Brain microvascular endothelial cell (primary cell): Measurements from ENCODE around the gene BLACAT1.
"Not testable (repeated sequence)": the region's sequence is repeated elsewhere in the genome, so short reads cannot be mapped to it uniquely, and the experiment has no call there.

Experiments used
- DNase-seq: peaks from one replicate; pipeline ENCODE4 v3.0.0-alpha.2; 2020
- H3K27ac ChIP-seq: fragments of 250-450 bp; sonication (Bioruptor Pico); 2 replicates; pipeline ENCODE4 v1.5.1; 2020; ENCODE audit warnings: mild to moderate bottlenecking, moderate library complexity
- H3K27me3 ChIP-seq: fragments of 250-450 bp; sonication (Bioruptor Pico); replicated peaks from 2 replicates; pipeline ENCODE4 v1.5.1; 2020; ENCODE audit warnings: mild to moderate bottlenecking
- H3K36me3 ChIP-seq: fragments of 250-450 bp; sonication (Bioruptor Pico); replicated peaks from 2 replicates; pipeline ENCODE4 v1.5.1; 2020; ENCODE audit warnings: mild to moderate bottlenecking
- H3K4me3 ChIP-seq: 2 replicates; pipeline ENCODE4 v1.5.1; 2011; ENCODE audit warnings: low read depth, mild to moderate bottlenecking, control low read depth, low read length, moderate library complexity
- in situ Hi-C: cut with HindIII; loops from 2 replicates; pipeline ENCODE4 v1.10.0; 2017; ENCODE audit warnings: low sequenced_read_pairs, low pct_ligation_motif_present
- TF ChIP-seq, protein P1 (sequence below): IDR thresholded peaks from 2 replicates; pipeline ENCODE4 v1.5.1; 2011; ENCODE audit warnings: low read depth, mild to moderate bottlenecking, moderate library complexity, low read length, control low read depth, inconsistent platforms; ENCODE audit errors: missing control alignments

The BLACAT1 gene

GRCh38 chr1:205438213-205439158 lies 17.4 kb downstream of the BLACAT1 start:
- H3K4me3 ChIP-seq = no peak overlapping the region
- H3K27ac ChIP-seq = no peak overlapping the region
- TF ChIP-seq, protein P1, sequence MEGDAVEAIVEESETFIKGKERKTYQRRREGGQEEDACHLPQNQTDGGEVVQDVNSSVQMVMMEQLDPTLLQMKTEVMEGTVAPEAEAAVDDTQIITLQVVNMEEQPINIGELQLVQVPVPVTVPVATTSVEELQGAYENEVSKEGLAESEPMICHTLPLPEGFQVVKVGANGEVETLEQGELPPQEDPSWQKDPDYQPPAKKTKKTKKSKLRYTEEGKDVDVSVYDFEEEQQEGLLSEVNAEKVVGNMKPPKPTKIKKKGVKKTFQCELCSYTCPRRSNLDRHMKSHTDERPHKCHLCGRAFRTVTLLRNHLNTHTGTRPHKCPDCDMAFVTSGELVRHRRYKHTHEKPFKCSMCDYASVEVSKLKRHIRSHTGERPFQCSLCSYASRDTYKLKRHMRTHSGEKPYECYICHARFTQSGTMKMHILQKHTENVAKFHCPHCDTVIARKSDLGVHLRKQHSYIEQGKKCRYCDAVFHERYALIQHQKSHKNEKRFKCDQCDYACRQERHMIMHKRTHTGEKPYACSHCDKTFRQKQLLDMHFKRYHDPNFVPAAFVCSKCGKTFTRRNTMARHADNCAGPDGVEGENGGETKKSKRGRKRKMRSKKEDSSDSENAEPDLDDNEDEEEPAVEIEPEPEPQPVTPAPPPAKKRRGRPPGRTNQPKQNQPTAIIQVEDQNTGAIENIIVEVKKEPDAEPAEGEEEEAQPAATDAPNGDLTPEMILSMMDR = peak; percentile 80
- H3K27me3 ChIP-seq = peaks cover 27% of the 10 kb centered on the region
- in situ Hi-C loops = no loop called here
- DNase-seq = peak; percentile 72
- no peaks in the 10 kb centered on the region for H3K36me3 ChIP-seq

DNA sequence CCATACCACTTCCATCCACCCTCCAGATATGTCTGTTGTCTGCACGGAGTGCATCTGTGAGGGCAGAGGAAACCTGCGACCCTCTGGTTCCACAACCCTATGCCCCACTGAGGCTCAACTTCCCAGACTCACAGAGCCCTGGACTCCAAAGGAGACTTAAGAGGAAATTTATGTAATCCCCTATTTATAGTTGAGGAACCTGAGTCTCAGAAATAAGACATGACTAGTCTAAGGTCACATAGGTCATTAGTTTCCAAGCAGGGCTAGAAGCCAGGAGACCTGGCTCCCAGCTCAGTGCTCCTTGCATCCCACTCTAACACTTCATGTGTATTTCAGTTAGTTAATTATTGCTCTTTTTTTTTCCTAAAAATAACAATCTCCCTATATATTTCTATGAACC lies 18.3 kb downstream of the BLACAT1 start:
- Histone ChIP-seq H3K4me3 (no peak overlapping the region), H3K27ac (no peak overlapping the region), H3K36me3 (no peaks in the 10 kb centered on the region), H3K27me3 (peaks cover 28% of the 10 kb centered on the region)
- TF ChIP-seq, protein P1 = no peak
- no peak for DNase-seq
- in situ Hi-C loops = no loop called here

DNA sequence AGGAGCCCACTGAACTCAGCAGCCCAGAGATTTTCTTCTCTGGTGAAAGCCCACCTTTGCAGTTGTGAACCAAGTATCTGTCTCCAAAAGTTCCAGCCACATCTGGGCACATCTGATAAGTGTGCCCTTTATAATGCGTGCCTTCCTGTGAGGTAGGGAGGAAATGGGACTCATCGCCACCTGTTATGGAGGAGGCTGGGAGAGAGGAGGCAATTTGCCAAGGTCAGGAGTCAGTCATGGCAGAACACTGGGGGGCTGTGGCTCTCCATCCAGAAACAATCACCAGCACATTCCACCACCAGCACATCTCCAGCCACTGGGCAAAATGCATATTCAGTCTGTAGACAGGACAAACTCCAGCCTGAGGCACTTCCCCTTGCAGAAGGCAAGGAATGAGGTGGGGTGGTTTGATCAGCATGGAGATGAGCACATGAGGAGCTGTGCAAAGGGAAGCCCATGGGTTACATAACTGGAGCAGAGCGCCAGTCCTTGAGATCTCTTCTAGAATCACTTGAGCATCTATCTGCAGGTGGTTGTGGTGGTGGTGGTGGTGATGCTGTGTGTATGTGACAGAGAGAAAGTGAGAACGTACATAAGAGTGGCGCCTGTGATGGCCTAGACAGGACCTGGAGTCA lies 19.0 kb downstream of the BLACAT1 start:
- Histone ChIP-seq H3K27ac (no peak overlapping the region), H3K4me3 (no peak overlapping the region), H3K27me3 (peaks cover 31% of the 10 kb centered on the region), H3K36me3 (no peaks in the 10 kb centered on the region)
- TF ChIP-seq, protein P1 = no peak
- DNase-seq = no peak
- in situ Hi-C loops = no loop called here

DNA sequence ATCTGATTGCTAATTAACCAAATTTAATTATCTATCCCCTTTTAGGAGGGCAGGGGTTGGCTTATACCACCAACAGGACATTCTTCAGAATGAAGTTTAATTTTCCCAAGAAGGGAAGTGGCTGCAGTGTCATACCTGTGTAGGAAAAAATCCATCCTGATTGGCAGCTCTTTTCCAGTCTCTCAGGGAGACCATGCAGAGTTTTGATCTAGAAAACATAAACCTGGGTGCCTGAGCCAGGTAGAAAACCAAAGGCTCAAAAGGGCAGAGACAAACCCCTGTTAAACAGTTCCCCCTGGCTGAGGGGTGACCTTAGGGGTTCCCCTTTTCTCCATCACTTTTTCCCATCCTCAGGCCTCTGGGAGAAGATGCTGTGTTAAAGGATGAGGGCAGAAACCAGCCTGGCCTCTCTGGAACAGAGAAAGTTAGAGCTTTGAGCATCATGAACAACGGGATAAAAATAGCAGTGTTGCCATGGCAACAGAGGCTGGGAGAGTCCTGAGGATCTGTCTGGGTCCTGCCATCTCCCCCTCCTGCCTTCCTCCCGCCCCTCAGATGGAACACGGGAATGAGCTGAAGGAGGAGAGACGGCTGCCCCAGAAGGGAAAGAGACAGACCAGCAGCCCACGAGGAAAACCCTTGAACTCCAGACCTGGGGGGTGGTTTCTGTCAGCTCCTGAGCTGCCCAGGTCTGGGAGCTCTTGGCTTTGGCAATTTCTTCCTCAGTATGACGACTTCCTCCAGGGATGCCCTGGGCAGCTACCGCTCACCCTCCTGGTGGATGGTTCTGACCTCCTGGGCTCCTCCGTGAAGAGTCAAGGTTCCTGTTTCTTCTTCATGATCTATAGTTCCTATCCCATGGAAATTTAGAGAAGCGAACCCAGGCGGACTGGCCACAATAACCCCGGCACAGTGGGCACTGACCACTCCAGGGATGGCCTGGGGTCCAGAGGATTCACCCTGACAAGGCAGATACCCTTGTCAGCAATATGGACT lies 20.0 kb downstream of the BLACAT1 start:
- peaks cover 31% of the 10 kb centered on the region for H3K27me3 ChIP-seq
- H3K4me3 ChIP-seq = no peak overlapping the region
- H3K27ac ChIP-seq = no peak overlapping the region
- no peaks in the 10 kb centered on the region for H3K36me3 ChIP-seq
- in situ Hi-C loops = no loop called here
- TF ChIP-seq, protein P1 = no peak
- no peak for DNase-seq

- H3K36me3 ChIP-seq = no peaks in the 10 kb centered on the region
- TF ChIP-seq, protein P1 = no peak
- no peak overlapping the region for H3K4me3 ChIP-seq
- DNase-seq = no peak
- H3K27ac ChIP-seq = no peak overlapping the region
- in situ Hi-C loops = no loop called here
- H3K27me3 ChIP-seq = peaks cover 31% of the 10 kb centered on the region
Observed at GRCh38 chr1:205434738-205435137, 21.1 kb downstream of the BLACAT1 start.

GRCh38 chr1:205432692-205433091 lies 23.2 kb downstream of the BLACAT1 start:
- H3K27ac ChIP-seq, H3K36me3 ChIP-seq, H3K4me3 ChIP-seq, in situ Hi-C loops, DNase-seq: not testable (repeated sequence)
- peaks cover 31% of the 10 kb centered on the region for H3K27me3 ChIP-seq
